ENCODE results near the gene VAPA. TPM values are rescaled to one million over a fixed set of nuclear protein-coding genes. Genes with fewer than 3 reads are reported as not detected.

Gene VAPA
- total and polyA plus RNA-seq, 10 donors = 53.1 to 290 (median 181) TPM

- H3K4me3 ChIP-seq = no peak overlapping the region
- no peak overlapping the region for H3K27ac ChIP-seq
- intact Hi-C loops (cut with DNase I; ENCODE audit: low total_unique reads) = no loop called here
- H3K4me1 ChIP-seq = peaks cover 82 to 100% (median 100%) of the 10 kb centered on the region in 6 donors
- WGBS, 5 donors = 51 to 64% (median 59%) methylated on average over 4 of the region's 4 CpGs
- H3K27me3 ChIP-seq (replicated peaks in 1 of 7) = no peaks in the 10 kb centered on the region
- no peak for DNase-seq
- H3K36me3 ChIP-seq = no peaks in the 10 kb centered on the region
- no peaks in the 10 kb centered on the region for H3K9me3 ChIP-seq
- TF ChIP-seq POLR2A (IDR thresholded peaks at IDR 0.05) (no peak), CTCF (IDR thresholded peaks at IDR 0.05 in 8 of 11, conservative IDR thresholded peaks at IDR 0.05 in 3 of 11) (no peak), POLR2AphosphoS5 (IDR thresholded peaks at IDR 0.05) (no peak)
Observed at GRCh38 chr18:9924371-9924943, 10.6 kb downstream of the VAPA start.

- Histone ChIP-seq H3K4me3 (no peak overlapping the region), H3K27me3 (replicated peaks in 1 of 7) (no peaks in the 10 kb centered on the region), H3K27ac (no peak overlapping the region), H3K9me3 (no peaks in the 10 kb centered on the region), H3K4me1 (peaks cover 73 to 100% (median 98%) of the 10 kb centered on the region in 6 donors), H3K36me3 (no peaks in the 10 kb centered on the region)
- intact Hi-C loops (cut with DNase I; ENCODE audit: low total_unique reads) = no loop called here
- TF ChIP-seq CTCF (IDR thresholded peaks at IDR 0.05 in 8 of 11, conservative IDR thresholded peaks at IDR 0.05 in 3 of 11) = no peak
- no peak for TF ChIP-seq POLR2A (IDR thresholded peaks at IDR 0.05)
- TF ChIP-seq POLR2AphosphoS5 (IDR thresholded peaks at IDR 0.05) = no peak
- 74 to 93% (median 81%) methylated on average over 1 of the region's 1 CpG for WGBS, 5 donors
- no peak for DNase-seq
Observed at GRCh38 chr18:9925369-9925768, 11.6 kb downstream of the VAPA start.

- no peaks in the 10 kb centered on the region for H3K36me3 ChIP-seq
- H3K4me3 ChIP-seq = no peak overlapping the region
- H3K27ac ChIP-seq = peak overlapping the region in 1 of 8 donors; percentile 7
- H3K4me1 ChIP-seq = peaks cover 72 to 100% (median 98%) of the 10 kb centered on the region in 6 donors
- WGBS, 5 donors = 74 to 86% (median 83%) methylated on average over 4 of the region's 4 CpGs
- DNase-seq = no peak
- TF ChIP-seq CTCF (IDR thresholded peaks at IDR 0.05 in 8 of 11, conservative IDR thresholded peaks at IDR 0.05 in 3 of 11) (no peak), POLR2AphosphoS5 (IDR thresholded peaks at IDR 0.05) (no peak), POLR2A (IDR thresholded peaks at IDR 0.05) (no peak)
- H3K27me3 ChIP-seq (replicated peaks in 1 of 7) = no peaks in the 10 kb centered on the region
- H3K9me3 ChIP-seq = no peaks in the 10 kb centered on the region
- intact Hi-C loops (cut with DNase I; ENCODE audit: low total_unique reads) = no loop called here
Observed at GRCh38 chr18:9925795-9926194, 12.0 kb downstream of the VAPA start.

- intact Hi-C loops (cut with DNase I; ENCODE audit: low total_unique reads) = no loop called here
- H3K27ac ChIP-seq = peak overlapping the region in 1 of 8 donors; percentile 7
- WGBS, 5 donors = 46 to 84% (median 77%) methylated on average over 2 of the region's 2 CpGs
- H3K4me3 ChIP-seq = no peak overlapping the region
- no peaks in the 10 kb centered on the region for H3K27me3 ChIP-seq (replicated peaks in 1 of 7)
- peaks cover 67 to 100% (median 97%) of the 10 kb centered on the region in 6 donors for H3K4me1 ChIP-seq
- no peaks in the 10 kb centered on the region for H3K36me3 ChIP-seq
- no peaks in the 10 kb centered on the region for H3K9me3 ChIP-seq
- TF ChIP-seq CTCF (IDR thresholded peaks at IDR 0.05 in 8 of 11, conservative IDR thresholded peaks at IDR 0.05 in 3 of 11) (no peak), POLR2AphosphoS5 (IDR thresholded peaks at IDR 0.05) (peak in 1 of 3 donors; percentile 11)
- no peak for DNase-seq
Observed at GRCh38 chr18:9926223-9926894, 12.5 kb downstream of the VAPA start.

Measured in spleen (tissue), 11 donors.